Activated naive CD4-positive, alpha-beta T cell (primary cell): ENCODE data around the gene SEC11C.

Source experiments
- DNase-seq, 4 experiments: peaks; one replicate each; lab custom pipeline; 2025; lab: John Stamatoyannopoulos, UW

Gene SEC11C

DNA sequence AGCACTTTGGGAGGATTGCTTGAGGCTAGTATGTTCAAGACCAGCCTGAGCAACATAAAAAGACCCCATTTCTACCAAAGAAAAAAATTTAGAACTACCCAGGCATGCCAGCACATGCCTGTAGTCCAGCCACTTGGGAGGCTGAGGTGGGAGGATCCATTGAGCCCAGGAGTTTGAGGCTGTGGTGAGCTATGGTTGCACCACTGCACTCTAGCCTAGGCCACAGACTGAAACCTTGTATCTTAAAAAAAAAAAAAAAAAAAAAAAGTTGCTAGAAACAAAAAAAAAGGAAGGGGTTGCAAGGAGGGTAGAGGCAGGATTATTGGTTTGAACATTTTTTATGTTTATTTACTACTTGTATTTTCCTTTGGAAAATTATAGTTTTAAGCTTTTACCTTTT lies 4.8 kb downstream of the SEC11C start:
- no peak for DNase-seq

DNA sequence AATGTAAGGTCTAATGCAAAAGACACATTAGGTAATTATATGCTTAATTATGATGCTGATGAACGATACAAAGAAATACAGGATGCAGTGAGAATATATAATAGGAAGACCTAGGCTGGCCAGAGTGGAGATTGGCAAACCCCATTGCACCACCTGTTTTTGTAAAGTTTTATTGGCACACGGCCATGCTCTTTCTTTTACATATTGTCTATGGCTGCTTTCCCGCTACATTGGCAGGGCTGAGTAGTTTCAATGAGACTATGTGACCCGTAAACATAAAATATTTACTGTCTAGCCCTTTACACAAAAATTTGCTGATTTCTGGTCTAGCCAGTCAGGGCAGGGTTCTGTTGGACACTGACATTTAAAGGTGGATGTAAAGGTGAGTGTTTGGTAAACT lies 5.4 kb downstream of the SEC11C start:
- DNase-seq: no peak

DNA sequence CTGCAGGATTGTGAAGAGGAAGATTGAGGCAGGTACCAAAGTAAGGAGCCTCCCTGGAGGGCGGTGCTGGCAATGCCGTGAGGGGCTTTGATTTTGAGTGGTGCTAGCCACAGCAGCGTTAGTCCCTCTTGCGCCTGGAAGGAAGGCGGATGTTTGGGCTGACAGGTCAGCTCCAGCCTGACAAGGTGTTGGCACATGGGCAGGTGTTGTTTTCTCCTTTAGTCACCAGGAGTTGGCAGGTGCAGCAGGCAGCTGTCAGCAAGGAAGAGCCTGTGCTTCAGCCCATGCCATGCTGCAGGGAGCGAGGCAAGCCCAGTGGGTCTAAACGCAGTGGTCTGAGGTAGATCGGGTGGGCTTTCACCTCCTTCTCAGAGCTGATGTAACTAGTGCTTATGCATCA lies 8.5 kb downstream of the SEC11C start:
- DNase-seq: no peak

DNA sequence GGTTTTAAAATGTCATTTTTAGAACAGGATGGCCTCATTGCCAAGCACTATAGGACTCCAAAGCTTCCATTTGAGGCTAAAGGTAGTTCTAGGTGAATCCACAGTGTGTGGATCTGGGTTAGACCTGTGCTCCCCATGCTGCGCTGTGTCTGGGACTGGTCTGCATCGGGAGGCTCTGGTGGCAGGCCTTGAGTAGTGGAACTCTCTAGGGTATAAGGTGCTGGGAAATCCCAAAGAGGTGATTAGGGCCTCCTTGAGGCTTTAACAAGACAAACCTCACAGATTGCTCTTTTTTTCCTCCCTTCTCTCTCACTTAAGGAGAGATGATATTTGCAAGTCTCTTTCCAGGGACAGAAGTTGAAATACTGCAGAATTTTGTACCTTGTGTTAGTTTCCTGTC lies 9.3 kb downstream of the SEC11C start:
- DNase-seq: no peak

DNA sequence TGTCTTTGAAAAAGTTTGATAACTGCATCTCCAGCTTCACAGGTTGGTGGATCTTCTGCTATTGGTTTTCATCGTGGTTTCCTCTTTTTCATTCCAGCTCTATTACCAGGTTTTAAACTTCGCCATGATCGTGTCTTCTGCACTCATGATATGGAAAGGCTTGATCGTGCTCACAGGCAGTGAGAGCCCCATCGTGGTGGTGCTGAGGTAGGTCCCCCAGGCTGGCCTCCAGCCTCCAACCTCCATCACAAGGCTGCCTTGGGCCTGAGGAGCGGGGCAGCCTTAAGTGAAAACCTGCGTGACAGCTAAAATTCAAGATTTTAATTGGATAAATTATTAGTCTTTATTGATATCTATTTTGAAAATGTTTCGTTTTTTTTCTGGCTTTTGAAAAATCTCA lies 9.7 kb downstream of the SEC11C start:
- no peak for DNase-seq

DNA sequence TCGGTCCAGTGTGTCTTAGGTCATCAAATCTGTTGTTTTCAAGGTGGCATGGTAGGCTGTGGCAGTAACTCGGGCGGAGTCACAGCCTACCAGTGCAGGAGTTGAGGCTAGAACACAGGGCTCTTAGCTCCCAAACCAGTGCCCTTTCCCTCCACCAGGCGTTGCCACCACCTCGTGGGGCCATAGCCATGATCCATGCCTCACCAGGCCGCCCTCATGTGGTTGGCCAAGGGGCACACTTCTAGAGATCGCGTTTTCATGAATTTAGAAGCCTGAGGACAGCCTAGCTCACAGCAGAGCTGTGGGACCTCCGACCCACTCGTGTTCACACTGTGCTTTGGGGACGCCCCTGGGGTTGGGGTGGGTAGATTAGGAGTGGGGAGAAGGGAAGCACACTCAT lies 10.6 kb downstream of the SEC11C start:
- DNase-seq: no peak

DNA sequence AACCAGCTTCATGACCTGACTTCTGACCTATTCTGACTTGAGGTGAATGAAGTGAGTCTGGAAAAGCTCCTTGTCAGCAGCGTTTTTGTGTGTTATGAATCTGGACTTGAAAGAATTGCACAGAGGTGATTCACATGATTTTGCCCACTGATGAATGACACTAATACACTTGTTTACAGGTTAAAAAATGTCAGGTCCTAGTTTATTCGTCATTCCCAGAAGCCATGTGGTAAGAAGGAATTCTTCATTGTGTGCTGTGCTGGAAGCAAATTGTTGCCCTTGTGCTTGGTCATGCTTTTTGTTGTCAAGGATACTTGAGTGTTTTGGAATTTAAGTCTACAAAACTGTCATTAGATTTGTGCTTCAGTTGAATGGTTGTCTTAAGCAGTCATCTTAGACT lies 15.5 kb downstream of the SEC11C start:
- DNase-seq: no peak

DNA sequence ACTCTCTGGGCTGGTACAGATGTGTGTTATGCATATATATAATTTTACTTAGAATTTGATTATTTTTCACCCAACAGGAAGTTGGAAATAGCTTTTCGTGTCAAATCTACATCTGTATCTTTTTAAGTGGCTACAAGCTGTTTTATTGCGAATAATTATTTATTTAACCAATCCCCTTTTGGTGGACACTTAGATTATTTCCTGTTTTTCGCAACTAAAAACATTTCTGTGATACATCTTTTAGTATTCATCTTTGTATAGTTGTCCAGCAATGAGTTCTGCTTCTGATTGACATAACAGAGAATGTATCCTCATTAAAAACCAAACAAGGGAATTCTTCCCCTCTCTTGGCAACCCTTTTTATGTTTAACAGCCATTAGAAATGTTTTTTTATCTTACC lies 16.6 kb downstream of the SEC11C start:
- no peak for DNase-seq

DNA sequence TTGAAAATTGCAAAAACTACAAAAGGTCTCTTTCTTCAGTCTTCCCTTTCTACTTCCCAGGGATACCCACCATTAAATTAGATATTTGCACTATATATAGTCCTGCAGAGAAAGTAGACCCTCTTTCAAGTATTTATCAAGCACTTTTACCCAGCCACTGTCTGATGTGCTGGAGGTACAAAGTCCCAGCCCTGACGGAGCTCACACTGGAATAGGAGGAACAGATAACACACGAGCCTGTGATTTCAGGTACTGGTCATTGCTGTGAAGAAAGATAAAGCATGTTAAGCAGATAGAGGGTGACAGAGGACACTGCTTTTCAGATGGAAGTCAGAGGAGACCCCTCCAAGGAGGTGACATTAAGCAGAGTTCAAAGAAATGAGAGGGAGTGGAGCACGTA lies 19.6 kb downstream of the SEC11C start:
- no peak for DNase-seq

DNA sequence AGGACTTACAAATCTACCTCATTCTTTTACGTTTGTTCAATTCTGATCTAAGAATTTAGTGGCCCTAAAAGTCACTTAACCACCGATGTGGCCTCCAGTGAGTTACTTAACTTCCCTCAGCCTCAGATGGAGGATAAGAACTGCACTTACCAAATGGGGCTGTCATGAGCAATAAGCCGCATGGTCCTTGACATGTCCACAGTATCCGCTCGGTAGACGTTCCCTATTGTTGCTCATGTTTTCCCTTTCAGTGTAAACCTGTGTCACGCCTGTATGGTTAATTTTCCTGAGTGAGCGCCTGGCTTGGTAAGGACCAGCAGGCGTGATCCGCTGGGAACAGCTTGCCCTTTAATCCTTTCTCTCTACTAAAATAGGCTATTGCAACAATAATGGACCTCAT lies 20.3 kb downstream of the SEC11C start:
- DNase-seq: no peak

DNA sequence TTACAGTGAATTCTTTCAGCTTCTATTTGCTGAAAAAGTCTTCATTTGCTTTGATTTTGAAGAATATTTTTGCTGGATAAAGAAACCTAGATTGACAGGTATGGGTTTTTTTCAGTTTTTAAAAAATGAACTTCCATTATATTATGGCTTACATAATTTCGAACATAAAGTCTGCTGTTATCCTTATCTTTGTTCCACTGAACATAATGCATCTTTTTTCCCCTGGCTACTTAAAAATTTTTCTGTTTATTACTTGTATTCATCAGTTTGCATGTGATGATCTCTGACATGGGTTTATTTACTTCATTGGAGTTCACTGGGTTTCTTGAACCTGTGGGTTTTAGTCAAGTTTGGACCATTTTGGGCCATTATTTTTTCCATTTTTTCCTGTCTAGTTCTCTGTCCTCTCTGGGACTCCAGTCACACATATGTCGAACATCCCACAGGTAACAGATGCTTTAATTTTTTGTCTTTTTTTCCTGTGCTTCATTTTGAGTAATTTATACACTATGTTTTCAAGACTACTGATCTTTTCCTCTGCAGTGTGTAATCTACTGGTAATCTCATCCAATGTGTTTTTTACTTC lies 33.1 kb downstream of the SEC11C start:
- DNase-seq: no peak

DNA sequence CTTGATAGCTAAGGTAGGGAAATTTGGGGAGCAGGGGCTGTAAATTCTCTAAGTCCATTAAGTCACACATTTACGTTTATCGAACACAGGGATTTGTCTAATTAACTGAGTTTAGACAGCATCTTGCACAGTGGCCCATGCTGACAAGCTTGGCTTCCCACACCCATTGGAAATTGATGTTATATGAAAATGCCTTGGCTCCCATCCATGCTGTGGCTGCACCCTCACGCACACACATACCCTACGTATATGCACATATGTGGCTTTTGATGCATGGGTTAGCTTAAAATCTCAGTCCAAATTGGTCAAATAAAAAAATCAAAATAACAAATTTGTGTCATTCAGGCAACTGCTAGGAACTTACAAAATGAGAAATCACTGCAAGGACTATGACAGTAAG lies 37.8 kb downstream of the SEC11C start:
- no peak for DNase-seq

DNA sequence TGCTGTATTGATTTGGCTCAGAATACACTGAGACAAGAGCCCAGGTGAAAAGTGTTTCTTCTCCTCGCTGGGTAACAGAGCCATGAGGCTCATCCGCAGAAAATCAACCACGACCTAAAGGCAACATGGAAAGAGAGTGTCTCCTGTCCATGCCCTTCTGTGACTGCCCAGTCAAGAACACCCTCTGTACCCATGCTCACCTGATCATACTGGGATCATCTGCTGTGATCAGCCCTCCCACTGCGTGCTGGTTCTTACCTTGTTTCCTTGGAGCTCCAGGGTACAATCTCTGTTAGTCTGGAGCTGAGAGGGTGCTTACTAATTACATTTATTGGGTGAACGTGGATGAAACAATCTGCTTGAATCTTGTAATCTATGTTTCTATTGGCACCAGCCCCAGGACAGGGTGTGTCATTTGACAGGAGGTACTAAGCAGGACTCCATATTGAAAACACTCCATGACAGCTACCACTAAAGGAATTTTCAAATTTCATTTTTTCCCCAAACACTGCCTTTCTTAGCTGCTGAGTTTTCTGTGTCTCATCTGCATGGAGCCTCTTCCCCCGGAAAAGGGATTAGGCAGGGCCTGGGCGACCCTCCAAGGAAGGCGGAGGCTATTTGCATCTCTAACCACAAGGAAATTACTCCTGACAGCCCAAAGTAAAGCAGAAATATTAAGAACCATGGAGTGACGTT lies 40.6 kb downstream of the SEC11C start:
- no peak for DNase-seq

DNA sequence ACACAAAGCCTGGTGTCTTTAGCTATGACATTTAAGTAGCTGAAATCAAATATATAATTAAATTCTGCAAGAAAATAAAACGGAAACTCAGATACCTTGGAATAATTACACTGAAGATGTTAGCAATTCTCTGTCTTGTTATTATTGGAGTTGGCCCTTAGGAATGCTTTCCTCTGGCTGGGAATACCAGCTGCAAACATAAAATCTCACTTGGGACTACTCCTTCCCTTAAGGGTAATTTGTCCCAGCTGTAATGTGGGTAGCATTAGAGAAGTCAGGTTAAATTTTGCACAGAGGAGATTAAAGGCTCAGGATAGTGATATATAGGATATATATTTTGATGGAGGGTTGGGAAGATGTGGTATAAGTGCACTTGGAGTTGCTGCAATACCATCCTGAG lies 43.0 kb downstream of the SEC11C start:
- DNase-seq: no peak

DNA sequence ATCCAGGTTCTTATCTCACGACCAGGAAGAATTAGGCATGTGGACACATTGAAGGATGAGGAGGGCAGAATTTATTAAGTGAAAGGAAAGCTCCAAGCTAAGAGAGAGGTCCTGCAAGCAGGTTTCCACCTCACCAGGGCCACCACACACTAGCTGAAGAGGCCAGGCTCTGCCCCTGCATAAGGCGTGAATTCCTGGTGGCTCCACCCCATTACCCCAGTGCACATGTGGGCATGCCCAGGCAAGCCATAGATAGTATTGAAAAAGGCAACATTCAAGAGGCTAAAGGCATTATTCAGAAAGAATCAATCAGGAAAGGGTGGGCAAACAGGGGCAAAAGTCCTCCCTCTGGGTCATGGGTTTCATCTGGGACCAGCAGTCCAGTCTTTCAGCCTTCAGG lies 49.3 kb downstream of the SEC11C start:
- no peak for DNase-seq

DNA sequence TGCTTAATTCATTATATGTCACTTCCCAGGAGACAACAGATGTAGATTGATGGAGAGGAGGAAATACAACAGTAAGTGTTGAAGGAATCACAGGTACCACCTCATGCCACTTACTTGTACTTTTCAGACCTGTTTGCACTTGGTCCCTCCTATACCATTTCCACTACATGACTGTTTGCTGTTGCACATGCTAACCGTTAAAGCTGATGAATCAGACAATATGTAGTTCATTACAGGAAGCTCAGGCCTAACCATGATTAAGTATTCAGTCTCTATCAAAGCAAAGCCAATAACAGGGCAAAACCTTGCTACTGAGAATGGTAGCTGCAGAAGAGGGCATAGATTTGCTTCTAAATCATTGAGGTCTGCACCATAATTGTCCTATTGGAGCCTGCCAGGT lies 50.1 kb downstream of the SEC11C start:
- no peak for DNase-seq

DNA sequence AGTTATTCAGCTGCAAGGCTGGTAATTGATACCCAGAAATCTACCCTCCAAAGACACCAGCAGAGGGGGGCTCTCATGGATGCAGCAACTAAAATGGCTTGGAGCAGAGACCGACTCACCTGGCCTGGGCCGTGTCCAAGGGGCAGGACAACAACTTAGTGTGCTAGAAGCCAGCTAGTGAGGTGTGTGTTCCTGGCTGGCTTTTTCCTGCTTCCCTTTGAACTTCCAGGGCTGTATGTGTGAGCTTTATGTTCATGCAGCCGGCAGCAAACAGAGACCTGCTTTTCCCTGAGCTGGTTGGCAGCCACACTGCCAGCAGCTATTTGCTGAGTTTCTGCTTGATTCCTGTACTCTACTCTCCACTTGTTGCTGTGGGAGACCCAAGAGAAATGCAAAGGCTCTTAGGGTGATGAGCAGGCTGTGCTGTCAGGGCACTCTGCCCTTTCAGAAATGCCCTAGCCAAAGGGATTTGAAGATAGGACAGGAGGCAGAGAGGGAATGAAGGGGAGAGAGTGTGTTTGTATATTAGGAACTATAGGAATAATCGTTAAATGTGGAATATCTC lies 56.6 kb downstream of the SEC11C start:
- no peak for DNase-seq

DNA sequence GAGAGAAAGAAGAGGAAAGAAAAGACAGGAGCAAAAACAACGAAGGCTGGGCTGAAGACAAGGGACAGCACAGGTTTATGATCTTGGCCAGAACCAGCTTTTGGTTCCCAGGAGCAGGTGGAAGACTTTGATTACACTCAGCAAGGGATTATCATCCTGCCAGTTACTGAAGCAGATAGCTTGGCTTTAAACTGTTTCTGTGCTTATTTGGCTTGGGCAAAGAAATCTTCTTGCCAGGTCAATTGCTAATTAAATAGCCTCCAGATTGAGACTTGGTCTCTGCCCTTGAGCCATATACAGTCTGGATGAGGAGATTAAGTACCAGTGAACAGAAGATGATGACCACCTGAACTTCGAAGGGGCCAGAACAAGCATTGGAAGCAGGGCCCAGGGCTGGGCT lies 58.0 kb downstream of the SEC11C start:
- no peak for DNase-seq

DNA sequence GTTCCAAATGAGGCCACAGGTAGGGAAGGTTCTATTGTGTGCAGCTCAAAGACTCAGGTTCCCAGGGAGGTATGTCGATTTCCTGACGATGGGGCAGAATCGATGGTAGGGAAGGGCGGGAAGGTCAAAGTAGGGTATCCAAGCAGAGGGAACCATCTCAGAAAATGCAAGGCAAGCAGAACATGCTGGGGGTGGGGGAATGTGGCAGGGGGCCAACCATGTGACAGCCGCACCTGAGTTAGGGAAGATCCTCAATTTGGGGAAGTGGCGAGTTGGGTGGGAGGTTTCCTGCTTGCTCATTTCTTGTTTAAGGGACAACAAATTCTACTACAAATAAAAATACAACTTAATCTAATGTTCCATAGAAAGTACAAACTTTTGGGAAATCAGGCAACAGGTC lies 58.5 kb downstream of the SEC11C start:
- no peak for DNase-seq

DNA sequence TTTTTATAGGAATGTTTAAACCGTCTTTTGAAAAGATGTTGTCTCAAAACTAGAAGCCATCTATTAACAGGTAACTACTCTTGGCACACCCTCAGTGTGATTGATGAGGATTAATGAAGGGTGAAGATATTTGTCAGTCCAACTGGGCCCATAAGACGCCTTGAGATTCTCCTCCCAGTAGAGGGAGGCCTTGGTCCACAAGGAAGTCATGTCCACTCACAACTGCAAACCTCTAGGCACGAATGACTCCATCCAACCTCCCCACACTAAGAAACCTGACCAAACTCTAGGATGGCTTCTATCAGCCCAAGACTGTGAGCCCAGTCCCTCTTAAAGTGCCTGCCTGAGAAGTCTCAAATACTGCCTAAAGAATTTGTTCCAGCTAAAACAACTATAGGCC lies 61.1 kb downstream of the SEC11C start:
- no peak for DNase-seq

DNA sequence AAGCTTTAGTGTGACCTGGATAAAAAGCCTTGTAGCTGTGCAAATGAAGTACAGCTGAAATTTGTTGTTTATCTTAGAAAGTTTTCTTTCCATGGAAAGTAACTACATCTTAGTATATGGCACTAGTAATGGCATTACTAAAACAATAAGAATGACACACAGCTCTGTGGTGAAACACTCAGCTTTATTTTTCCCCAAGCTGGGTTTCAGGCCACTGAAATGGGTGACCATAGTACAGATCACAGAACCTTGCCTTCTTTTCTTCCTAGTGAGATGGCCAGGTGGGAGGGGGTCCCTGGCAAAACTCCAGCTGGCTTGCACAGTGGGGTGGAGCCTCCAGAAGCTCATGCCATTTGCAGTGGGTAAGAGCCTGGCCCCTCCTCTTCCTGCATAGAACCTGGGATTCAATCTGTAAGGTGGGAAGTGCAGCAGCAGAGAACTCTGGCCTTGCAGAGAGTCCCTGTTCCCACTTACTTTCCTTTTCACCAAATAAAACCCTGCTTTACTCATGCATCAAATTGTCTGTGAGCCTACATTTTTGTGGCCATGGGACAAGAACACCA lies 62.7 kb downstream of the SEC11C start:
- DNase-seq: no peak

DNA sequence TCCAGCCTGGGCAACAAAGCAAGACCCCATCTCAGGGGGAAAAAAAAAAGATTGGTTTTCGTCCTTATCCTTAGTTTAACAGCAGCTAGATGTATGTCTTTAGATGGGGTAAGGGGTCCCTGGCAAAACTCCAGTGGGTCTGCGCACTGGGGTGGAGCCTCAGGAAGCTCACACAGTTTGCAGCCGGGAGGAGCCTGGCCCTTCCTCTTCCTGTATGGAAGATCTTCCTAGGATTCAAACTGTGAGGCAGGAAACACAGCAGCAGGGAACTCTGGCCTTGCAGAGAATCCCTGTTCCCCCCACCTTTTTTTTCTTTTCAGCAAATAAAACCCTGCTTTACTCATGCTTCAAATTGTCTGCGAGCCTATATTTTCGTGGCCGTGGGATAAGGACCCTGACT lies 67.8 kb downstream of the SEC11C start:
- no peak for DNase-seq
